ENCODE data around the gene TMEM255B.
"Not testable (repeated sequence)": the region's sequence is repeated elsewhere in the genome, so short reads cannot be mapped to it uniquely, and the experiment has no call there.

Gene TMEM255B

DNA sequence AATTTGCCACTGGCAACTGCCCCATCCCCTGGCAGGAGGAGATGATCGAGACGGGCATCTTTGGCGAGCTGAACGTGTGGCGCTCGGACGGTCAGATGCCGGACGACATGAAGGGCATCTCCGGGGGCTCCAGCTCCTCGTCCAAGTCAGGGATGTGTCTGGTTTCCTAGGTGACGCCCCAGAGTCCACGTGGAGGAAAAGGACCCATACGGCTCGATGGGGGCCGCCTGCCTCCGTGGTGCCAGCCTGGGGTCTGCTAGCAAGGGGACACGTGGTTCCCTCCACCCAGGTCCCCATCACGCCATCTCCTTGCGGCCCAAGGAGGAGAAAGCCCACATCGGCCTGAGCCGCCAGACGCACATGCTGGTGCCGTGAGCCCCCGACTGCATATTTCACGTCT, 23.8 kb upstream of the TMEM255B start:
- DNase-seq = no peak

DNA sequence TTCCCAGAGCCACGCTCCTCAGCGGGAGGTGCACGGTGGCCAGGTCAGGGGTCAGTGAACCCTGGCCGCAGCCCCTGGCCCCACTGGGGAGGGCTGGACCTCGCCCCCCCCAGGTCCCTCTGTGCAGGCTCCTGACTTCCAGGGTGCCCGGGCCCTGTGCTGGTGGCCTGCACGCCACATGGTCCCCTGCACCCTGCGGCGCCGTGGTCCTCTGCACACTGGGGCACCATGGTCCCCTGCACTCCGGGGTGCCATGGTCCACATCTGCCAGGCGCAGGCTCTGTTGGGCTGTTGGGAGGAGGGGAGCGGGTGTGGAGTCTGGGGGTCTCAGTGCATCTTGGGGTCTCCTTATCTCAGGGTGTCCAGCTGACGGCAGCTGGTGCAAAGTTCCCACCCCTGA, 23.3 kb upstream of the TMEM255B start:
- no peak for DNase-seq

DNA sequence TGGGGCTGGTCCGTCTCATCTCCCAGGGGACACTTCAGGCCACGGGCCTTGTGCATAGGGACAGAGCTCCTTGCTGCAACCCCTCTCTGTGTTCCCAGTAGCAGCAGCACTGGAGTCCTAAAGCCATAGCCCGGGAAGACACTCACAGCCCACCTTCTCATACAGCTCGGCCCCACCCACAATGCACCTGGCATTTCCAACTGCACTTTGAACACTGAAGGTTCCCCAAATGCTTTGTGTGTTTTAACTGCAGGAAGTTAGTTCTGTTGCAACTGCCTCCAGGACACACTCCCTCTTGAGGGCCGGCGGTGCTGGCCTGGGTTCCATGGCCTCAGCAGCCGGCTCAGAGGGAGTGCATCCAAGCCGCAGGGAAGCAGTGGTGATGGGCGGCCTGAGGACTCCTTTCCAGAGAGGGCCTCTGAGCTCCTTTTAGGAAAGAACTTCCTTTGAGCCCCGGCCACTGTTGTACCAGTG, 22.7 kb upstream of the TMEM255B start:
- DNase-seq = no peak

DNA sequence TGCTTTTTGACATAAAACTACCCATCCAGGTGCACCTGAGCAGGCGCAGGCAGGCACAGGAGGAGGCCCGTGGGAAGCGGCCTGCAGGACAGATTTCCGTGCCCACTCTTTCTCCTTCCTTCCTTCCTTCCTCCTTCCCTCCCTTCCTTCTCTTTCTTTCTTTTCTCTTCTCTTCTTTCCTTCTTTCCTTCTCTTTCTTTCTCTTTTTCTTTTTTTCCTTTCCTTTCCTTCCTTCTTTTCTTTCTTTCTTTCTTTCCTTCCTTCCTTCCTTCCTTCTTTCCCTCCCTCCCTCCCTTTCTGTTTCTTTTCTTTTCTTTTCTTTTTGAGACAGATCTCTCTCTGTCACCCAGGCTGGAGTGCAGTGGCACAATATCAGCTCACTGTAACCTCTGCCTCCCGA, 21.2 kb upstream of the TMEM255B start:
- no peak for DNase-seq

DNA sequence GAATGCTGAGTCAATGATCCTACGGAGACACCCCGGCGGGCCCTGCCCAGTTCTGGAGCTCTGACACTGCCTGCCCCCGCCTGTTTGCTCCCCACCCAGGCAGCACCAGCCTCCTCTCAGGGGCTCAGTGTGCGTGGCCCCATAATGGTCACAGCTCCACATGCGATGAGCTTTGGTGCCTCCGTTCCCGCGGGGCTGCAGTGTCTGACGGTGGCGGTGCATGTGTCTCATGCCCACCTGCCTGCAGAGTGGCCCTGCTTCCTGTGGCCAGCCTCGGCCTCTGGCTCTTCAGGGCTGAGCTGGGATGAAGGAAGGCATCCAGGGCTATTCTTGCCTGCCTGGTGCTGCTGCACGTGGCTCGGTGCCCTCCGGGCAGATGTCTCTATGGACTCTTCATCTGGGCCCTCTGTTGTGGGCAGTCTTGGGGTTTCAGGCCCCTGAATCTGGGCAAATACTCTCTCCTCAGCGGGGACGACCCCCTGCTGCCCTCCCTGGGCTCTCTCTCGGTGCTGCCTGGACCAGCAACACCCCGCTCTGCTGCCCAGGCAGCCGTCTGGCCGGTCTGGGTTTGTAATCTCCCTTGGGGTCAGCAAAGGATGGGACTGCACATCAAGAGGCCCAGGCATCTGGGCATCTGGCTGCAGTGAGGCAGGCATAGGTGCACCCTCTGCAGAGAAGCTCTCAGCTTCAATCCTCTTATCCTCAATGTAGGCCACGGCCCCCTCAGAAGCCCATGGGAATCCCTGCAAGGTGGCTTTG, 19.3 kb upstream of the TMEM255B start:
- DNase-seq = no peak

DNA sequence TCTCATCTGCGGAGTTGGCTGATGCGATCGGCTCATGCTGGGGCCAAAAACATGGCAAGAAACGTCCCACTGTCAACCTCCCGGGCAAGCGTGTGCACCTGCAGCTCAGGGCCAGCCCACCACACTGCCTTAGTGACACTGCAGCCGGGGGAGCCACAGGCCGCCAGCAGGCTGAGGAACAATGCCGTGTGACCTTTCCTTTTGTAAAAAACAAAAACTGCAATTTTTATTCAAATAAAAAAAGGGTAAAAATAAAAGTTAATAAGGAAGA, 18.8 kb upstream of the TMEM255B start:
- no peak for DNase-seq

DNA sequence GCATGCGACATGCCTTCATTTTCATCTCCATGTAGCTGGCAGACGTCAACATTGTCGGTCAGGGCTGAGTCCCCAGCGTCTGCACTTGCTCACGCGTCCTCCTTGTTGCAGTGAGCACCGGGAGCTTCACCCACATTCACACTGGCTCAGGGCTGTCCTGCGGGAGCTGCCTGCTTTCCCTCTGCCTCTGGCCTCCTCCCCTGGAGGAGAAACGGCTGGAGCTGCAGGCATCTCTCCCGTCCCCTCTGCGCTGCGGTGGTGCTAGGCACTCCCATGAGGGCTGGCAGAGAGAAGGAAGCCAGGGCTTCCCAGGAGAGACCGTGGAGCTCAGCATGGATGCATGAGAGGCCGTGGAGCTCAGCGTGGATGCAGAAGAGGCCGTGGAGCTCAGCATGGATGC, 18.4 kb upstream of the TMEM255B start:
- DNase-seq = no peak

DNA sequence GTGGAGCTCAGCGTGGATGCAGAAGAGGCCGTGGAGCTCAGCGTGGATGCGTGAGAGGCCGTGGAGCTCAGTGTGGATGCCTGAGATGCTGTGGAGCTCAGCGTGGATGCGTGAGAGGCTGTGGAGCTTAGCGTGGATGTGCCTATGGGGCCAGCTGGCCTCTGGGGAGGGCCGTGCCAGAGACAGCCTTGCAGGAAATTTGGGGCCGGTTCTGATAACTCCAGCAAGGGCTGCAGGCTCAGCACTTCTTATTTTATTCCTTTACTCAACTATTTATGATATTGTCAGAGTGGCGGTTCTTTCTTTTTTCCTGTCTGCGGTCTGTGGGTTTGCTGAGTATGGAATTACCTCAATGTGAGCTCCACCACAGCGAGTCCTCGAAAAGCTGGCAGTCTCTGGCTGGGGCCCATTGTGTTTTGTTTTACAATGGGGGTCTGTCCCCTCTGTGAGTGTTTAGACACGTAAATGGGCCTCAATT, 17.8 kb upstream of the TMEM255B start:
- DNase-seq = no peak

DNA sequence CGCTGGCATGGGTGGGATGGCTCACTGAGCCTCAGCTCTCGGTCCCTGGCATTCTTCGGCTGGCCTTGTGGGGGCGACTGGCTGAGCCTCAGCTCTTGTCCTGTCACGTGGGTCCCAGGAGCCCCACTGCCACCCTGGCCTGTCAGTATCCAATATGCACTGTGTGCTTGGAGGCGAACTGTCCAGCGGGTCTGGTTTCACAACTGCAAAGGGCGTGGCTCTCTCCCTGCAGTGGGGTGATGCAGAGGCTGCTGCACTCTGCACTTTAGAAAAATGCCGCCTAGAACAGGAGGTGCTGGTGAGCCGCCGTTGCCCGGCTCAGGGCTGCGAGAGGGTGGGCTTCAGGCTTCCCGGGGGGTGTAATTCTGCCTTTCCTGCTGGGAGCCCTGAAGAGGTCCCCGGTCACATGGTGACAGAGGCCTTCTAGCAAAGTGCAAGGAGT, 17.0 kb upstream of the TMEM255B start:
- peak; percentile 11 for DNase-seq

DNA sequence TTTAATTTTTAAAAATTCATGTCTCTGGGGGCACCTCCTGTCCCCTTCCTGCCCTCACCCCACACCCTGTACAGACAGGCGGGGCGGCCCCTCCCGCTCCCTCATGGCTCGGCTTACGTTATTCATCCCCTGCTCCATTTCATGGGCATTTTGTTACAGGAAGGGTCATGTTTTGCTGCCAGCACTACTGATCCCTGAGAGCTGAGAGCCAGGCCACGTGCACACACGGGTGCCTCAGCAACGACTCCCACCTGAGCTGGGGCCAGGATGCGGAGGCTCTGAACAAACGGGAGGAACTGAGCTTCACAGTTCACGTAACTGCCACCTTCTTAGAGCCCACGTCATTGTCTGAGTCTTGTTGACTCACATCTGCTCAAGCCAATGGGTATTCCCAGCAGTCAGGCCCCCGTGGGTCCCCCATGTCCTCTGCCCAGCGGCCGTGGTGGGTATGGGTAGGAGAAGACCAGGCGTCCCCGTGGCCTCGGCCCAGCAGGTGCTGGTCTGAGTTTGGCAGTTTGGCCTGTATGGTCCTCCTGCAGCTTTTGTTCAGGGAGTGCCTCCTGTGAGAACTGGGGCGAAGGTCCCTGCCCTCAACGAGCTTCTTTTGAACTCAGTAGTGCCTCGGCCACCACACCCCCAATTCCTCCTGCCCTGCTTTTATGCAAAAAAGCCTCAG, 16.4 kb upstream of the TMEM255B start:
- DNase-seq = no peak

DNA sequence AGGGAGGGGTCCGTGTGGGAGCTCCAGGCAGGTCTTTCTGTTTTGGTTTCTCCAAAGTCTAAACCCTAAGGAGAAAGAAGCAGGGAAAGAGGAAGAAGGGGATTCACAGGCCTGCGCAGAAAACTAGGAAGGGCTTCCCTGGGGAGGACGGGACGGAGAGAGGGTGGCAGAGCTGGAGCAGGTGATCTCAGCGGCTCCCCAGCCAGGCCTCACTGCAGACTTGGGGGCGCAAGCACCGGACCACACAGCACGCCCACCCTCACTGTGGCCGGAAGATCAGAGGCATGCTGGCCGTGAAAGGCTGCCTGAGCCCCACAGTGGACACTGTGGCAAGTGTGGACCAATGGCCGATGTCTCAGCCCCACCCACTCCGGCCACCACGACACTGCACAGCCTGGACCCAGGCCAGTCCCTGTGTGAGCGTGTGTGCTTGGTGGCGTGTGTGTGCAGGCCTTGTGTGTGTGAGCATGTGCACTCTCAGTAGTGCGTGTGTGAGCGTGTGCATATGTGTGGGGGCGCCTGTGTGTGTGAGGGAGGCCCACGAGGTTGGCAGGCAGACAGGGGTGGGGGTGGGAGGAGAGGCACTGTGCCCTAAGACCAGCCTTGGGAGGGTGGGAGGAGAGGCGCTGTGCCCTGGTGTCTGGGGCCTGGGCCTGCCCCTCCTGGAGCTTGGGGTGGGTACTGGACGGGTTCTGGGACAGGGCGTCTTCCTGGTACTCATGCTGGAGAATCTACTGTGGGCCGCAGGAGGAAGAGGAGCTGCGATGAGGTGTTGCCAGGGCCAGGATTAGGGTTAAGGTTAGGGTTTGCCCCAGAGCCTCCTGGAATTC, 15.4 kb upstream of the TMEM255B start:
- no peak for DNase-seq

DNA sequence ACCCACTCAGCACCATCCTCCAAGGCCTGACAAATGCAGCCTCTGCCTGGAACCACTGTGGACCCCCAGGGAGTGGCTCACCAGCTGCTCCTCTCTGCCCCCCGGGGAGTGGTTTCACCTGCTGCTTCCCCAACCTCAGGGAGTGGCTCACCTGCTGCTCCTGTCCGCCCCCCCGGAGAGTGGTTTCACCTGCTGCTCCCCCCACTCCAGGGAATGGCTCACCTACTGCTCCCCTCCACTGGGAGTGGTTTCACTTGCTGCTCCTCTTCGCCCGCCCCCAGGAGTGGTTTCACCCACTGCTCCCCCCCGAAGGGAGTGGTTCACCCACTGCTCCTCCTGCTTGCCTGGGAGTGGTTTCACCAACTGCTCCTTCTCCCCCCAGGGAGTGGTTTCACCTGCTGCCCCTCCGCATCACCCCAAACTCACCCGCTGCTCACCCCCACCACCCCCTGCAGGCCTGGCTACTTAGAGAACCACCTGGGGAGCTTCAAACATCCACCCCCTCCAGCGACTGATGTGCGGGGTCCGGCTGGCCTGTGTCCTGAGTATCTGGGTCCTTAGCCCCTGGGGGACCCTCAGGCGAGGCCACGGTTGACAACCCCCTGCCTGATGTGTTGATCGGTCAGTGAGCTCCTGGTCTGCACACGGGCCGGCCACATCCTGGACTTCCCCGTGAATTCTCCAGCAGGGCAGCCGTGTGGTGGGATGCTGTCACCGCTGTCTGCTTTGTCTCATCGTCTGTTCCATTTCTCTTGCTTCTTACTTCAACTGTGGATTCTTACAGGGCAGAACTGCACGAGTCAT, 14.6 kb upstream of the TMEM255B start:
- no peak for DNase-seq

DNA sequence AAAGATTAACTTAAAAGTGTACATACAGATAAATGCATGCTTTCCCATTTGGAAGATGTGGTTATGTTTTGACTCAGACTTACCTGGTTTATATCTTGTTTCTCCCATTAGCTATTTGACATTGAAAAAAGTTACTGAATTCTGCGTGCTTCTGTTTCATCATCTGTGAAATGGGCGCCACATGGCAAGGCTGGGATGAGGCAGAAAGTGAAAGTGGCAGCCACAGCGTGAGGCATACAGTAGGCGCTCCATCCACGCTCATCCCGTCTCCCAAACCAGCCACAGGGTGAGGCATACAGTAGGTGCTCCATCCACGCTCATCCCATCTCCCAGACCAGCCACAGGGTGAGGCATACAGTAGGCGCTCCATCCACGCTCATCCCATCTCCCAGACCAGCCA, 14.0 kb upstream of the TMEM255B start:
- DNase-seq = no peak

DNA sequence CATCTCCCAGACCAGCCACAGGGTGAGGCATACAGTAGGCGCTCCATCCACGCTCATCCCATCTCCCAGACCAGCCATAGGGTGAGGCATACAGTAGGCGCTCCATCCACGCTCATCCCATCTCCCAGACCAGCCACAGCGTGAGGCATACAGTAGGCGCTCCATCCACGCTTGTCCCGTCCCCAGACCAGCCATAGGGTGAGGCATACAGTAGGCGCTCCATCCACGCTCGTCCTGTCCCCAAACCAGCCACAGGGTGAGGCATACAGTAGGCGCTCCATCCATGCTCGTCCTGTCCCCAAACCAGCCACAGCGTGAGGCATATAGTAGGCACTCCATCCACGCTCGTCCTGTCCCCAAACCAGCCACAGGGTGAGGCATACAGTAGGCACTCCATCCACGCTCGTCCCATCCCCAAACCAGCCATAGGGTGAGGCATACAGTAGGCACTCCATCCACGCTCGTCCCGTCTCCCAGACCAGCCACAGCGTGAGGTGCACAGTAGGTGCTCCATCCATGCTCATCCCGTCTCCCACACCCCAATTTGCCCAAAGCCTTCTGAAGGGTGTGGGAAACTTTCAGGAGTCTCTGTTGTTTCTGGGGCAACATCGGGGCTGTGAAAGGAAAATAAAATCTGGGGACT, 13.4 kb upstream of the TMEM255B start:
- not testable (repeated sequence) for DNase-seq

DNA sequence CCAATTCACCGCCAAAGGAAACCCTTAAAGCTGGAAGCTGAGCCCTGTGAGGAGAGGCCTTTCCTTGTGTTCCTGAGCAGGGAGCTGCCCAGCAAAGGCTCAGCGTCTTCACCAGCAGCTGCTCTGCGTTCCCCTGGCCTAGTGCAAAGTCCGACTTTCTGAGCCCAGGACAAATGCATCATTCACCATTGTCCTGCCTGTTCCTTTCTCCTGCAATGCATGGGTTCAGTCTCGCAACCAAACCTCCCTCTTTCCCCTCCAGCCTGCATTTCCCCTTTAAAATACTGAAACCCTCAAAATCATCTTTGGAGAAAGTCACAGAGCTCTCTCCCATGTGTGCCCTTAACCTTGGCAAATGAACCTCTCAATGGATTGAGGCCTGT, 12.9 kb upstream of the TMEM255B start:
- DNase-seq = no peak

DNA sequence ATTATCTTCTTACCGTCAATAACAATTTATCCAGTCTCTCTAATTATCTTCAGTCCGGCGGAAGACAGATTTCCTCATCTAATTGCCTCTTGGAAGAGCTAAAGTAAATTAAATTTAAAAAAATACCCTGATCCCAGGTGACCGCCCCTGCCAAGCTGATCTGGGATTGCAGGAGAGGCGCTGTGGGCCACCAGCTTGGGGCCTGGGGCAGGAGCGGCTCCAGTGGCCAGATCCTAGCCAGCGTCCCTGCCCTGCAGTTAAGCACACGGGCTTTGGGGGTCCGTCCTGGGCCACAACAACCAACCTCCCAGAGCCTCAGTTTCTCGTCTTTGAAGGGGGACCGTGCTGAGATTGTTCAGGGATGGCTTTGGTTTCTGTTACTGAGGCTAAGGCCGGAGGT, 12.4 kb upstream of the TMEM255B start:
- no peak for DNase-seq

DNA sequence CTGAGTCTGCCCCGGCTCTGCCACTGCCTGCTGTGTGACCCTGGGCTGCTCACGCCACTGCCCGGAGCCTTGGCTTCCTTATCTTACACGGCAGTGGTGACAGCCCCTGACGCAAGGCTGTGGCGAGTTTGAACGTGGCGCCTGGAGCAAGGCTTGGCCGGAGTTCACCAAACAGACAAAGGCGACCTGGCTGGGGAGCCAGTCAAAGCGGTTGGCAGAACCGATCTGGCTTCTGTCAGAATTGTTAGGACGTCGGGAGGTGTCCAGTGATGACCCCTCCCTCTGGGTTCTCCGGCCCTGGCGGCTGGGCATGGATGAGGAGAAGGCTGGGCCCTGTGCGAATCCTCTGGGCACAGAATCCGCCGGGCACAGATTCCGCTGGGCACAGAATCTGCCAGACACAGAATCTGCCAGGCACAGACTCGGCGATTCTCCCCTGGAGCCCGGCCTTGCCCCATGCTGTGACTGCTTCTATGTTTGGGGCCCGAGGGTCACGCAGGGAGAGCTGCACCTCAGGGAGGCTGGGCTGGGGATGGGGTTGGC, 11.7 kb upstream of the TMEM255B start:
- DNase-seq = no peak

DNA sequence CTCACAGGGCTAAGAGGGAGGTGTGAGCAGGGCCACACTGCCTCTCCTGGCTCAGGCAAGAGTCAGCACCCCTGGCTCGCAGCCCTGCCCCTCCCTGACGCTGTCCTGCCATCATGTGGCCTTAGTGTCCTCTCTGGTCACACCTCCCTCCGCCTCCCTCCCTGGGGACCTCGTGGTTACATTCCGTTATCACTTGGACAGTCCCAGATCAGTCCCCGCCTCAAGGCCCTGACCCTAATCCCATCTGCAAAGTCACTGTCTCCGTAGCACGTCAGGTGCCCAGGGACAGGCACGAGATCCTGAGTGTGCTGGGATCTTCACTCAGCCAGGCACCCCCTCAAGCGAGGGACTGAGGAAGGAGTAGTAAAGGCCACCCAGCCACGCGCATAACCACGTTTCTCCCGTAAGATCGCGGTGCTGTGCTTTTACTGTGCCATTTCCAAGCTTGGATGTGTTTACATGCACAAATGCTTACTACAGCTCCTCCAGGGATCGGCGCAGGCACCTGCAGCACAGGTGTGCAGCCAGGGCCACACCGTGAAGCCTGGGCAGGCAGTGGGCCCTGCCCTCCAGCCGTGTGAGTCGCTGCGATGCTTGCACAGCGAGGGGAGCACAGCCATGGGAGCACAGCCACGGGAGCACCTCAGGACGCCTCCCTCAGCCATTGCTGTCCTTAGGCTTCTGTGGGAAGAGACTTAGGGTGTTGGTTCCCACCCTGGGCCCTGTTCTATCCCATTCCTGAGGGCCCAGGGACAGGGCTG, 10.7 kb upstream of the TMEM255B start:
- no peak for DNase-seq

DNA sequence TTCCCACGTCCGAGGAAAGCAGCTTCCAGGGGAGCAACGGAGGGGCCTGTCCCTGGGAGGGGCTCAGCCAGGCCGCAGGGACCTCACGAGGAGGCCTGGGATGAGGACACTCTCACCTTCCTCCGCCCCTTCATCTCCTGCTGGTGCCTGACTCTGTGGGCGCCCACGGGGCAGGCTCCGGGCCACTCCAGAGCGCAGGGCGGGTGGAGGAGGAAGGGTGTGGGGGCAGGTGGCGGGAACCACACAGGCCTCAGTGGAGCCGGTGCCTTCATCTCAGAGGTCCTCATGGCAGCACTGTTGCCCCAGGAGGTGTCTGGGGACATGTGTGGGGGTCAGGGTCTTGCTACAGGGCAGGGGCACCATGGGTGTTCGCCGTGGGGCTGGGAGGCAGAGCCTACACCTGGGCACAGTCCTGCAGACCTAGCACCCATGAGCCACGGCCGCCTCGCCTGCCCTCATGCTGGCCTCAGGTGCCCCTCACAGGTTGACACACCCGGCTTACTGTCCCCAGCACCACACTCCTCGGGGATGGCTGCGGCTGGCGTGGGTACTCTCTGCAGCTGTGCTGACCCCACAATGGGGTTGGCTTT, 10.1 kb upstream of the TMEM255B start:
- DNase-seq = no peak

DNA sequence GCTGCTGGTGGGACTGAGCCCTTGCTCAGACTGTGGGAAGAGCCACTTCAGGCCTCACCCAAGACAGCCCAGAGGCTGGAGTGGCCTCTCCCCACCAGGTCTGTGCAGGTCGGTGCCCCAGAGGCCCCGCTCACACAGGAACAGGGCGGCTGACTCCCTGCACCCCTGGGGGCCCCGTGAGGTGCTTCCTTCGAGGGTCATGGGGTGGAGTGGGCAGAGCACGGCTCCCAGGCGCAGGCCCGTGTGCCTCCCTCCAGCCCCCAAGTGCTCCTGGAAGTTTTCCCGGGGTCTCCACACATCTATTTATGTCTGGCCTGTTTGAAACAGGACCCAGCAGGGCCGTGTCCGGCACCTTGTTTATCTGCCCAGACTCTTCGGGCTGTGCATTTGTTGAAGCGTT, 9.5 kb upstream of the TMEM255B start:
- no peak for DNase-seq

DNA sequence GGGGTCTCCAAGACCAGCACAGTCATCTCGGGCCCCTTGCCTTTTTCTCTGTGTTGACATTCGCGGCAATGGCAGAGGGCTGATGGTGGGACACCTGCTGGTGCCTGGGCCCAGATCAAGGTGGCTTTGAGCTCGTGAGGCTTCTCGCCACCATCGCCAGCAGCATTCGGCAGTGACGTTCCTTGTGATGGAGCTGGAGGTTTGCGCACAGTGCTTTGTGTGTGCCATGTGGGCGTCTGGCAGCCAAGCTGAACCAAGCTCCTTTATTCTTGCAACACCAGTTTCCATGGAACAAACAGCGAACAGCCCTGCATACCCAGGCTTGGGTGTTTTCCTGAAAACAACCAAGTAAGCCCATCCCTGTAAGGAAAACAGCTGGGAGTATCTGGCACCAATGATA, 9.1 kb upstream of the TMEM255B start:
- no peak for DNase-seq

Data from NCI-H1694 (cell line).